RKO (cell line): ENCODE results near the gene TBC1D16.

Experiments
- DNase-seq: peaks from one replicate; pipeline ENCODE4 v3.0.0-alpha.2; 2016; ENCODE audit warnings: low spot score

TBC1D16 gene

DNA sequence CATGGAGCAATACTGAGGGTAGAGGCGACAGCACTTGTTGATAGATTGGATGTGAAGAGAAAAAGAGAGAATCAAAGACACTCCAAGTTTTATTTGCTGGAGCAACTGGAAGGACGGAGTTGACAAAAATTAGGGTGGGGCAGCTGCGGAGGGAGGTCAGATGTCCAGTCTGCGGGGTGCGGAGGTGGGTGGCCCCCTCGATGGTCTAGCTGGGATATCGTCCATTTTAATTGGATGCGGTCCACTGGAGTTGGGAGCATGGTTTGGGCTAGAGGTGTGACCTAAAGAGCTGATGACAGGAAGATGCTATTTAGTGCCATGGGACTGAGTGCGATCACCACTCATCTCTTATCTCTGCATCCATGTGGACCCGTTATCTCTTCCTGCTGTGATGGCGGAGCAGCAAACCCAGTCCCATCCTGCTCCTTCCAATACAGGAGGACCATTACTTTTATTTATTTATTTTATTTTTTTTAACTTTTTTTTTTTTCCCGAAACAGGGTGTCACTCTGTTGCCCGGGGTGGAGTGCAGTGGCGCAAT lies 148.2 kb downstream of the TBC1D16 start:
- DNase-seq, result no peak

- DNase-seq, result no peak
These were observed 152.5 kb downstream of the TBC1D16 start for GRCh38 chr17:79883202-79883601.
